Osteoblast (primary cell): ENCODE data around the gene SCAMP5. TPM values are rescaled to one million over a fixed set of nuclear protein-coding genes. Genes with fewer than 3 reads are reported as not detected.

Experiments used
- DNase-seq: peaks from one replicate; pipeline ENCODE4 v3.0.0; 2011; ENCODE audit warnings: low spot score, mixed read lengths; ENCODE audit not compliant: insufficient read length; ENCODE audit errors: missing footprints
- H2AFZ ChIP-seq: 2 replicates; pipeline ENCODE4 v1.6.0; 2011; ENCODE audit warnings: mild to moderate bottlenecking, low read length
- H3K27ac ChIP-seq: 2 replicates; pipeline ENCODE4 v1.5.1; 2011; ENCODE audit warnings: mild to moderate bottlenecking, low read depth, low read length, moderate library complexity
- H3K27me3 ChIP-seq: 2 replicates; pipeline ENCODE4 v1.6.0; 2012; ENCODE audit warnings: mild to moderate bottlenecking, control low read depth, inconsistent platforms, low read length, moderate library complexity; ENCODE audit not compliant: insufficient read depth
- H3K36me3 ChIP-seq: 2 replicates; pipeline ENCODE4 v1.5.1; 2011; ENCODE audit warnings: mild to moderate bottlenecking, low read length, control low read depth, moderate library complexity; ENCODE audit not compliant: insufficient read depth
- H3K4me1 ChIP-seq: 2 replicates; pipeline ENCODE4 v1.5.1; 2011; ENCODE audit warnings: mild to moderate bottlenecking, low read length, control low read depth, moderate library complexity; ENCODE audit not compliant: insufficient read depth
- H3K4me2 ChIP-seq: 2 replicates; pipeline ENCODE4 v1.6.0; 2011; ENCODE audit warnings: mild to moderate bottlenecking, low read length; ENCODE audit not compliant: insufficient read depth
- H3K4me3 ChIP-seq: fragments of 200-600 bp; sonication (generic); 3 replicates; pipeline ENCODE4 v1.5.1; 2012; ENCODE audit warnings: mild to moderate bottlenecking, low read length, inconsistent platforms; ENCODE audit not compliant: insufficient read depth
- H3K79me2 ChIP-seq: 2 replicates; pipeline ENCODE4 v1.6.0; 2012; ENCODE audit warnings: mild to moderate bottlenecking, low read length, control low read depth, inconsistent platforms; ENCODE audit not compliant: insufficient read depth
- H3K9me3 ChIP-seq: 2 replicates; pipeline ENCODE4 v1.5.1; 2011; ENCODE audit warnings: low read depth, low read length, control low read depth
- H4K20me1 ChIP-seq: 2 replicates; pipeline ENCODE4 v1.6.0; 2012; ENCODE audit warnings: mild to moderate bottlenecking, low read length, control low read depth; ENCODE audit not compliant: insufficient read depth
- total RNA-seq: library from RNA; depleted of rRNA; stranded (reverse); fragments of >200 nt; gene quantifications from 2 replicates; pipeline ENCODE4 v1.2.3, GENCODE V29; 2012
- TF ChIP-seq, protein P1 (sequence below): IDR thresholded peaks from 2 replicates; pipeline ENCODE4 v1.5.1; 2011; ENCODE audit warnings: mild to moderate bottlenecking, low read depth, low read length, moderate library complexity; ENCODE audit errors: extremely low read depth

Gene SCAMP5
- total RNA-seq, 1 donor = 1.8 TPM

DNA sequence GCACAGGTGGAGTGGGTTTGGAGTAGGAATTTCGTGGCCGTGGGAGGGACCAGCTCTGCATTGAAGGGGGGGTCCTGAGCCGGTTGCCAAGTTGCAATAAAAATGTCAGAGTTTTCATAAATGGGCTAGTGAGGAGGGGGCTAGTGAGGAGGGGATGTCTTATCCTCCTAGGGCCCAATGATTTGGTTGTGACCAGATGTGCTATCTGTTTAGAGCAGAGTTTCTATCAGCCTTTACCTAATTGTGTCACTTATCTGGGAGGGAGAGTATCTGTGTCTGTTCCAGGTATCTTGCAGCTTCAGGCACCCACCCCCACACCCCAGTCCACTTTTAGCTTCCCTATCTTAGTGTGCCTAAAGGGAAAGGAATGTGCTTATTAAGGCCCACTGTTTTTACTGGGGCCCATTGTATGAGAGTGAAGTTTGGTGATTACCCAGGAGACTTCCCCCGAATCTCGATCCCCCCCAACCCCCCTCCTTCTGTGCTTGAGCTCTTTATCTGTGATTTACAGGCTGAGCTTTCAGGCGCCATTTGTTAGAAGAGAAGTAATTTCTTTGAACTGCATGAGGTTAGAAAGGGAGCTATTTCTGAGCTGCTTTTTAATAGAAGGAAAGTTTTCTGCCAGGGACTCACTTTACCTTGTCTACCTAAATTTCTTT, 70.6 kb downstream of the SCAMP5 start:
- H3K36me3 ChIP-seq = no peaks in the 10 kb centered on the region
- peaks cover 49% of the 10 kb centered on the region for H3K4me1 ChIP-seq
- DNase-seq = peak; percentile 70
- no peaks in the 10 kb centered on the region for H3K9me3 ChIP-seq
- H4K20me1 ChIP-seq = no peaks in the 10 kb centered on the region
- H3K4me2 ChIP-seq = peak overlapping the region; percentile 65
- H3K27me3 ChIP-seq = no peaks in the 10 kb centered on the region
- no peaks in the 10 kb centered on the region for H3K79me2 ChIP-seq
- TF ChIP-seq, protein P1, sequence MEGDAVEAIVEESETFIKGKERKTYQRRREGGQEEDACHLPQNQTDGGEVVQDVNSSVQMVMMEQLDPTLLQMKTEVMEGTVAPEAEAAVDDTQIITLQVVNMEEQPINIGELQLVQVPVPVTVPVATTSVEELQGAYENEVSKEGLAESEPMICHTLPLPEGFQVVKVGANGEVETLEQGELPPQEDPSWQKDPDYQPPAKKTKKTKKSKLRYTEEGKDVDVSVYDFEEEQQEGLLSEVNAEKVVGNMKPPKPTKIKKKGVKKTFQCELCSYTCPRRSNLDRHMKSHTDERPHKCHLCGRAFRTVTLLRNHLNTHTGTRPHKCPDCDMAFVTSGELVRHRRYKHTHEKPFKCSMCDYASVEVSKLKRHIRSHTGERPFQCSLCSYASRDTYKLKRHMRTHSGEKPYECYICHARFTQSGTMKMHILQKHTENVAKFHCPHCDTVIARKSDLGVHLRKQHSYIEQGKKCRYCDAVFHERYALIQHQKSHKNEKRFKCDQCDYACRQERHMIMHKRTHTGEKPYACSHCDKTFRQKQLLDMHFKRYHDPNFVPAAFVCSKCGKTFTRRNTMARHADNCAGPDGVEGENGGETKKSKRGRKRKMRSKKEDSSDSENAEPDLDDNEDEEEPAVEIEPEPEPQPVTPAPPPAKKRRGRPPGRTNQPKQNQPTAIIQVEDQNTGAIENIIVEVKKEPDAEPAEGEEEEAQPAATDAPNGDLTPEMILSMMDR = no peak
- no peak overlapping the region for H2AFZ ChIP-seq
- H3K4me3 ChIP-seq = peak overlapping the region; percentile 42
- H3K27ac ChIP-seq = peak overlapping the region; percentile 39

DNA sequence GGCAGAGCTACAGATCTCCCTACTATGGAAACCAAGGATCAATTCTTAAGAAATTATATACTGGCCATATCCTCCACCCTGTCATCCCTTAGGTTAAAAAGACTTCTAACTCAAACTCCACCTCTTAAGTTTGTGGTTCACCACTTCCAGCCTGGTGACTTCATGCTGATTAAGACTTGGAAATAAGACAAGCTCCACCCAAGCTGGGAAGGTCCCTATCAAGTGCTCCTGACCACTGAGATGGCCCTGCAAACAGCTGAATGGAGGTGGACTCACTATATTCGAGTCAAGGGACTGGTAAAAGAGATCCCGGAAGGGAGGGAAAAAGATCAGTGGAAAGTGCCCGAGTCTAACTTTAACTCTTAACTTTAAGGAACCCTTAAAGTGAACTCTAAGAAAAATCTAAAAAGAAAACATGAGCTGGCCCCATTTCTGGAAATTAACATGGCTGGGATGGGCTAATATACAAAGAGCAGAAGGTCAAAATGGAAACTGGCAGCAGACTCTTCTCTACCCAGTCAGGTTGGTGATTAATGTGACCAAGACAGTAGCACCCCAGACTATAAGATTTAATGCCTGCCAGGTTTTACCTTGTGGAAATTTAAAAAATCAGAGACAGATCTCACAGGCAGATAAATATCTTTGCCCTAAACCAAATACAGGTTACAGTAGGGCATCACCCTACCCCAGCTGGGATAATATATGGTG, 71.9 kb downstream of the SCAMP5 start:
- no peak for DNase-seq
- no peaks in the 10 kb centered on the region for H3K36me3 ChIP-seq
- no peaks in the 10 kb centered on the region for H3K79me2 ChIP-seq
- TF ChIP-seq, protein P1 = no peak
- no peak overlapping the region for H3K4me3 ChIP-seq
- H3K4me1 ChIP-seq = peaks cover 39% of the 10 kb centered on the region
- no peaks in the 10 kb centered on the region for H4K20me1 ChIP-seq
- no peaks in the 10 kb centered on the region for H3K27me3 ChIP-seq
- H2AFZ ChIP-seq = no peak overlapping the region
- peak overlapping the region; percentile 39 for H3K27ac ChIP-seq
- peak overlapping the region; percentile 65 for H3K4me2 ChIP-seq
- no peaks in the 10 kb centered on the region for H3K9me3 ChIP-seq

DNA sequence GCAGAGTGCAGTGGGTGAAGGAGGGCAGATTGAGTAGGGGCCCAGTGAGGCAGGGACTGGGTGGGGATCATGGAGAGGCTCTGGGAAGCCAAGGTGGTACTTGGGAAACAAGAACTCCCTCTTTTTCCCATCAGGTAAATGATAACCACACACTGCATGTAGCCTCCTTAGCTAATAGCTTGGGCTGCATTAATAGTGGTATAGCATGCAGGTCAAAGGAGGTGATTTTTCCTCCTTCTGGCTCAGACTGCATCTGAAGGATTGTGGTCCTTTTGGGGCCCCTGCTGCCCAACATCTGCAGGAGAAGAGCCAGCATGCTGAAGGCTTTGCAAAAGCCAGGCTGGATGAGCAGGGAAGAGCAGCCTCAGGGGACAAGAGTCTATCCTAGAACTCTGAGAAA, 73.4 kb downstream of the SCAMP5 start:
- TF ChIP-seq, protein P1 = no peak
- Histone ChIP-seq H3K4me1 (peaks cover 33% of the 10 kb centered on the region), H3K27me3 (no peaks in the 10 kb centered on the region), H3K4me3 (no peak overlapping the region), H3K4me2 (no peak overlapping the region), H3K27ac (no peak overlapping the region), H3K79me2 (no peaks in the 10 kb centered on the region), H2AFZ (no peak overlapping the region), H4K20me1 (no peaks in the 10 kb centered on the region), H3K36me3 (no peaks in the 10 kb centered on the region), H3K9me3 (no peaks in the 10 kb centered on the region)
- DNase-seq = no peak

DNA sequence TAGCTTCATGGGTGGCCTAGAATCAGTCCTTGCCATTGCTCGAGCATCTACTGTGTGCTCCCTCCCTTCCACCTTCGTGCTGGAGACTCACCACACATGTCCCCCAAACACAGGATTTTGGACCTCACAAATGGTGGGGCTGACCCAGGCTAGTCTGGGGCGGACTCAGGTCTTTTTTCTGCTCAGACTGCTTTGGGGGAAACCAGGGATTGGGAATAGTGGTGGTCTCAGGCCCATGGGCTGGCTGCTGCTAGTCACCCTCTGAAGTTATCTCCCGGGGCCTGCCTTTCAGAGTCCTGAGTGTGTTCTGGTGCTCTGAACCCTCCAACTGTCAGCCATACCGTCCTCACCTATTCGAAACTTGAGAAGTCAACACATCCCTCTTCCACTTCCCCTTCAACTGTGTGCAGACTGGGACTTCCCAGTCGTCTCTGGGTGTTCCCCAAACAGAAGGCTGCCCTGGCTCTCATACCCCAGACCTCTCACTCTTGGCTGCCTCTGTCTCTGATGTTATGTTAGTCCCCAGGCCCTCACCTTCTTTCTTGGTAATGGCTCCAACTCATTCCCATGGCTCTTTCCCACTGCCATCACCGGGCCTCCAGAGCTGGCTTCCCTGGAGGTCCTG, 74.0 kb downstream of the SCAMP5 start:
- H3K27ac ChIP-seq = no peak overlapping the region
- no peak overlapping the region for H3K4me3 ChIP-seq
- H3K4me2 ChIP-seq = no peak overlapping the region
- no peak for DNase-seq
- H3K9me3 ChIP-seq = no peaks in the 10 kb centered on the region
- peaks cover 33% of the 10 kb centered on the region for H3K4me1 ChIP-seq
- no peak overlapping the region for H2AFZ ChIP-seq
- no peaks in the 10 kb centered on the region for H3K27me3 ChIP-seq
- H4K20me1 ChIP-seq = no peaks in the 10 kb centered on the region
- H3K79me2 ChIP-seq = no peaks in the 10 kb centered on the region
- H3K36me3 ChIP-seq = no peaks in the 10 kb centered on the region
- TF ChIP-seq, protein P1 = no peak
